Omental fat pad (tissue), 4 donors: ENCODE measurements around the gene FBXO45. TPM values are rescaled to one million over a fixed set of nuclear protein-coding genes. Genes with fewer than 3 reads are reported as not detected.

Experiments used
- ATAC-seq: fragments of 150-250 bp; one replicate; pipeline ENCODE4 v1.9.1; 2016; ENCODE audit warnings: mild to moderate bottlenecking, moderate library complexity; ENCODE audit not compliant: low FRiP score
- DNase-seq: peaks from one replicate; pipeline ENCODE4 v3.0.0-alpha.2; 2019; ENCODE audit warnings: low spot score
- total RNA-seq, 4 donors: library from RNA; depleted of rRNA; stranded (reverse); fragments of >200 nt; gene quantifications; one replicate each; pipeline ENCODE4 v1.1.0, GENCODE V29; 2016
- TF ChIP-seq, protein P1 (sequence below), 3 donors: fragments of 450-650 bp; IDR thresholded peaks; one replicate each; pipeline ENCODE4 v1.5.1; 2016 to 2017; ENCODE audit warnings: antibody characterized with exemption in 3 of 3, mild to moderate bottlenecking in 3 of 3, moderate library complexity in 2 of 3

Gene FBXO45
- total RNA-seq, 4 donors from 2014 or later: 7.0 to 11.3 (median 7.1) TPM

DNA sequence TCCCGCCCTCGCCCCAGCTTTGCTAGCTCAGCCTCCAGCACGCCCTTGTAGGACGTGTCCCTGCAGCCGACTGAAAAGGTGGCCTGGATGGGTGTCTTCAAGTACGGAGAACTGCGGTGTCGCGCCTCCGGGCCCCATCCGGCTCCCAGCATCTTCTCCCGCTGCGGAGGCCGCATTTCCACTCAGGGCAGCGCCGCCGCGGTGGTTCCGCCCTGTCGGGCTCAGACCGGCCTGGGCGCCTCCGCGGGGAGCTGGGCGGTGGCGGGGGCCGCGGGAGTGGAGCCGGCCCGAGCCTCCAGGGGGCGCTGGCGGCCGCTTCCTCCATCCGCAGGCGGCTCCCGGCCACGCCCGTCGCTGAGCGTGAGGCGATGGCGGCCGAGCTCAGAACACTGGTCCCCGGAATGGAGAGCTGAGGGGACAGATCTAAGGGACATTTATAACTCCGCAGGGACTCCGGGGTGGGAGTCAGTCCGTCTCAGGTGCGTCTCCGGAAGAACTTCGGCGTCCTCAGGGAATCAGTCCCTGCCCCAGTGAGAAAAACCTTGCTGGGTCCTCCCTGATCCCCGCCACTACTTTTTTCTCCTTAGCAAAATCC lies 39.7 kb upstream of the FBXO45 start:
- ATAC-seq: peak; percentile 97
- TF ChIP-seq, protein P1, sequence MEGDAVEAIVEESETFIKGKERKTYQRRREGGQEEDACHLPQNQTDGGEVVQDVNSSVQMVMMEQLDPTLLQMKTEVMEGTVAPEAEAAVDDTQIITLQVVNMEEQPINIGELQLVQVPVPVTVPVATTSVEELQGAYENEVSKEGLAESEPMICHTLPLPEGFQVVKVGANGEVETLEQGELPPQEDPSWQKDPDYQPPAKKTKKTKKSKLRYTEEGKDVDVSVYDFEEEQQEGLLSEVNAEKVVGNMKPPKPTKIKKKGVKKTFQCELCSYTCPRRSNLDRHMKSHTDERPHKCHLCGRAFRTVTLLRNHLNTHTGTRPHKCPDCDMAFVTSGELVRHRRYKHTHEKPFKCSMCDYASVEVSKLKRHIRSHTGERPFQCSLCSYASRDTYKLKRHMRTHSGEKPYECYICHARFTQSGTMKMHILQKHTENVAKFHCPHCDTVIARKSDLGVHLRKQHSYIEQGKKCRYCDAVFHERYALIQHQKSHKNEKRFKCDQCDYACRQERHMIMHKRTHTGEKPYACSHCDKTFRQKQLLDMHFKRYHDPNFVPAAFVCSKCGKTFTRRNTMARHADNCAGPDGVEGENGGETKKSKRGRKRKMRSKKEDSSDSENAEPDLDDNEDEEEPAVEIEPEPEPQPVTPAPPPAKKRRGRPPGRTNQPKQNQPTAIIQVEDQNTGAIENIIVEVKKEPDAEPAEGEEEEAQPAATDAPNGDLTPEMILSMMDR (IDR thresholded peaks at IDR 0.05): peak in 1 of 3 donors; percentile 77
- peak; percentile 46 for DNase-seq

DNA sequence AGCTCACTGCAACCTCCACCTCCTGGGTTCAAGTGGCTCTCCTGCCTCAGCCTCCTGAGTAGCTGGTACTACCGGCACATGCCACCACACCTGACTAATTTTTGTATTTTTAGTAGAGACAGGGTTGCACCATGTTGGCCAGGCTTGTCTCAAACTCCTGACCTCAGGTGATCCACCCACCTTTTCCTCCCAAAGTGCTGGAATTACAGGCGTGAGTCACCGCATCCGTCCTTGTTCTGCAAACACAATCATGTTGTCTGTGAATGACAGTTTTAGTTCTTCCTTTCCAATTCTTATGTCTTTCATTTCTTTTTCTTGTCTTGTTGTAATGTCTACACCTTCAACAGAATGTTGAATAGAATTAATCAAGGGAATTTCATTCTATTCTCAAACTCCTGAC lies 37.0 kb upstream of the FBXO45 start:
- TF ChIP-seq, protein P1 (IDR thresholded peaks at IDR 0.05): no peak
- no peak for ATAC-seq
- no peak for DNase-seq

DNA sequence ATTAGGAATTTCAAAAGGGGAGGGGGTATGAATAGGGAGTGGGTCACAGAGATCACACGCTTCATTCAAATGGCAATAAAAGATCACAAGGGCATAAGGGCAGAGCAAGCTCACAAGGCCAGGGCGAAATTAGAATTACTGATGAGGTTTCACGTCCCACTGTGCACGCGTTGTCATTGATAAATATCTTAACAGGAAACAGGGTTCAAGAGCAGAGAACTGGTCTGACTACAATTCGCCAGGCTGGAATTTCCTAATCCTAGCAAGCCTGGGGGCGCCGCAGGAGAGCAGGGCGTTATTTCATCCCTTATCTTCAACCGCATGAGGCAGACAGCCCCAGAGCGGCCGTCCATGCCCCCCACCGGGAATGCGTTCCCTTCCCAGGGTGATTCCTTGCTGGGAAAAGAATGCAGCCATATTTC lies 35.2 kb upstream of the FBXO45 start:
- DNase-seq (no peak), ATAC-seq (no peak)
- TF ChIP-seq, protein P1 (IDR thresholded peaks at IDR 0.05): no peak

GRCh38 chr3:196537319-196537984 lies 31.0 kb upstream of the FBXO45 start:
- DNase-seq (peak; percentile 69), ATAC-seq (no peak)
- TF ChIP-seq, protein P1 (IDR thresholded peaks at IDR 0.05): peak in 1 of 3 donors; percentile 28

GRCh38 chr3:196541684-196542445 lies 26.6 kb upstream of the FBXO45 start:
- DNase-seq: no peak
- no peak for ATAC-seq
- TF ChIP-seq, protein P1 (IDR thresholded peaks at IDR 0.05): no peak

- DNase-seq (no peak), ATAC-seq (no peak)
- TF ChIP-seq, protein P1 (IDR thresholded peaks at IDR 0.05): no peak
These were observed 23.9 kb upstream of the FBXO45 start for GRCh38 chr3:196544491-196544992.
